ENCODE results near the gene CHI3L2. TPM values are rescaled to one million over a fixed set of nuclear protein-coding genes. Genes with fewer than 3 reads are reported as not detected.

The CHI3L2 gene
- polyA plus RNA-seq, 2 of the 4 experiments (the other 2 are of a cell fraction): 0.23 to 0.43 TPM

- TF ChIP-seq, protein P1, sequence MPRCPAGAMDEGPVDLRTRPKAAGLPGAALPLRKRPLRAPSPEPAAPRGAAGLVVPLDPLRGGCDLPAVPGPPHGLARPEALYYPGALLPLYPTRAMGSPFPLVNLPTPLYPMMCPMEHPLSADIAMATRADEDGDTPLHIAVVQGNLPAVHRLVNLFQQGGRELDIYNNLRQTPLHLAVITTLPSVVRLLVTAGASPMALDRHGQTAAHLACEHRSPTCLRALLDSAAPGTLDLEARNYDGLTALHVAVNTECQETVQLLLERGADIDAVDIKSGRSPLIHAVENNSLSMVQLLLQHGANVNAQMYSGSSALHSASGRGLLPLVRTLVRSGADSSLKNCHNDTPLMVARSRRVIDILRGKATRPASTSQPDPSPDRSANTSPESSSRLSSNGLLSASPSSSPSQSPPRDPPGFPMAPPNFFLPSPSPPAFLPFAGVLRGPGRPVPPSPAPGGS (IDR thresholded peaks at IDR 0.05): no peak
- TF ChIP-seq TFCP2L1 (CRISPR knock-in tag; IDR thresholded peaks at IDR 0.05): no peak
- TF ChIP-seq NR3C1 (IDR thresholded peaks at IDR 0.05): no peak
- TF ChIP-seq CBX2 (IDR thresholded peaks at IDR 0.05; ENCODE audit: borderline replicate concordance, low read depth): no peak
- no peak for TF ChIP-seq ESRRA (IDR thresholded peaks at IDR 0.05; ENCODE audit: borderline replicate concordance, low read length)
- TF ChIP-seq EP300 (IDR thresholded peaks at IDR 0.05): no peak
- no peak for TF ChIP-seq RCOR1 (IDR thresholded peaks at IDR 0.05; ENCODE audit: low read depth, low read length)
- TF ChIP-seq EHF (CRISPR knock-in tag; IDR thresholded peaks at IDR 0.05): no peak
These were observed 7.4 kb downstream of the CHI3L2 start (continued) for GRCh38 chr1:111234866-111235265.

DNA sequence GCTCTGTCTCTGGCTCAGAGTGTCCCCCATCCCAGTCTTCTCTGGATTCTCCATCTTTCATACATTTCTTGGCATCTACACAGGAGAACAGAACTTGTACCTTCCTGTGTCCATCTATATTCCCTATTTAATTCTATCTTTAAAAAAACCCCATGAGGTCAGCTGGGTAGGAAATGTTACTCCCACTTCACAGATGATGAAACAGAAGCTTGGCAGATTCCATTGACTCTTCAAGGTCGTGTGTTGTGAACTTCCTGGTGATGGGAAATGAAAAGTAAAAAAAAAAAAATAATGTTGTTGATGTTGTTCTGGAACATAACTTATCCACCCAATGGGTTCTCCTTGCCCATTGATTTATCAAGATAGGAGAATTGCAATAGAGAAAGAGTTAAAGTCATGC is 8.9 kb downstream of the CHI3L2 start:
- H3K9me3 ChIP-seq: no peaks in the 10 kb centered on the region
- no peak for ATAC-seq
- ChIA-PET CTCF (interaction anchor here (0.7 to 2.1 kb wide), 3 partner anchors 13 to 916 kb away, joined by 4 to 7 read pairs (median 5); no protein-coding TSS in a partner anchor), POLR2A (no interaction called here)
- no peak overlapping the region for H3K4me3 ChIP-seq
- DNase-seq (ENCODE audit: low read depth in 1 of 2, low spot score in 1 of 2): no peak
- H3K4me2 ChIP-seq: no peak overlapping the region
- no peak overlapping the region for H3K27ac ChIP-seq
- no peak for FAIRE-seq
- 0% methylated on average over 1 of the region's 1 CpG for WGBS (ENCODE audit: missing lambda C conversion rate)
- TF ChIP-seq FOSB (CRISPR knock-in tag; IDR thresholded peaks at IDR 0.05): no peak
- H3K4me1 ChIP-seq: peaks cover 6% of the 10 kb centered on the region; the same call in 2 of the 3 replicates

DNA sequence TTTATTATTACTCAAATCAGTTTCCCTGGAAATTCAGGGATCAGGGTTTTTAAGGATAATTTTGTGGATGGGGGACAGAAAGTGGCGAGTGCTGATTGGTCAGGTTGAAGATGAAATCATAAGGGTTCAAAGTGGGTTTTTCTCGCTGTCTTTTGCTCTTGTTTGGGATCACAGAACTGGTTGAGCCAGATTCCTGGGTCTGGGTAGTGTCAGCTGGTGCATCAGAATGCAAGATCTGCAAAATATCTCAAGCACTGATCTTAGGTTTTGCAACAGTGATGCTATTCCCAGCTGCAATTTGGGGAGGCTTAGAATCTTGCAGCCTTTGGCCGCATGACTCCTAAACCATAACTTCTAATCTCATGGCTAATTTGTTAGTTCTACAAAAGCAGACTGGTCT is 9.3 kb downstream of the CHI3L2 start:
- ChIA-PET POLR2A (no interaction called here), CTCF (interaction anchor here (0.7 to 2.1 kb wide), 3 partner anchors 13 to 916 kb away, joined by 4 to 7 read pairs (median 5); no protein-coding TSS in a partner anchor)
- no peak for ATAC-seq
- Histone ChIP-seq H3K4me3 (no peak overlapping the region), H3K27ac (no peak overlapping the region), H3K4me1 (peaks cover 6% of the 10 kb centered on the region; the same call in 2 of the 3 replicates), H3K4me2 (no peak overlapping the region), H3K9me3 (no peaks in the 10 kb centered on the region)
- DNase-seq (ENCODE audit: low read depth in 1 of 2, low spot score in 1 of 2): no peak
- TF ChIP-seq ZC3H11A (IDR thresholded peaks at IDR 0.05) (no peak), PBX3 (IDR thresholded peaks at IDR 0.05) (no peak), TFCP2L1 (CRISPR knock-in tag; IDR thresholded peaks at IDR 0.05) (no peak), KDM1A (IDR thresholded peaks at IDR 0.05; ENCODE audit: low read depth) (no peak), CEBPB (IDR thresholded peaks at IDR 0.05) (no peak), EP300 (IDR thresholded peaks at IDR 0.05) (no peak), CBX8 (IDR thresholded peaks at IDR 0.05) (no peak)
- TF ChIP-seq, protein P2, sequence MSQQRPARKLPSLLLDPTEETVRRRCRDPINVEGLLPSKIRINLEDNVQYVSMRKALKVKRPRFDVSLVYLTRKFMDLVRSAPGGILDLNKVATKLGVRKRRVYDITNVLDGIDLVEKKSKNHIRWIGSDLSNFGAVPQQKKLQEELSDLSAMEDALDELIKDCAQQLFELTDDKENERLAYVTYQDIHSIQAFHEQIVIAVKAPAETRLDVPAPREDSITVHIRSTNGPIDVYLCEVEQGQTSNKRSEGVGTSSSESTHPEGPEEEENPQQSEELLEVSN (IDR thresholded peaks at IDR 0.05; ENCODE audit: borderline replicate concordance, low read depth): no peak
- 57% methylated on average over 3 of the region's 3 CpGs for WGBS (ENCODE audit: missing lambda C conversion rate)
- FAIRE-seq: no peak

DNA sequence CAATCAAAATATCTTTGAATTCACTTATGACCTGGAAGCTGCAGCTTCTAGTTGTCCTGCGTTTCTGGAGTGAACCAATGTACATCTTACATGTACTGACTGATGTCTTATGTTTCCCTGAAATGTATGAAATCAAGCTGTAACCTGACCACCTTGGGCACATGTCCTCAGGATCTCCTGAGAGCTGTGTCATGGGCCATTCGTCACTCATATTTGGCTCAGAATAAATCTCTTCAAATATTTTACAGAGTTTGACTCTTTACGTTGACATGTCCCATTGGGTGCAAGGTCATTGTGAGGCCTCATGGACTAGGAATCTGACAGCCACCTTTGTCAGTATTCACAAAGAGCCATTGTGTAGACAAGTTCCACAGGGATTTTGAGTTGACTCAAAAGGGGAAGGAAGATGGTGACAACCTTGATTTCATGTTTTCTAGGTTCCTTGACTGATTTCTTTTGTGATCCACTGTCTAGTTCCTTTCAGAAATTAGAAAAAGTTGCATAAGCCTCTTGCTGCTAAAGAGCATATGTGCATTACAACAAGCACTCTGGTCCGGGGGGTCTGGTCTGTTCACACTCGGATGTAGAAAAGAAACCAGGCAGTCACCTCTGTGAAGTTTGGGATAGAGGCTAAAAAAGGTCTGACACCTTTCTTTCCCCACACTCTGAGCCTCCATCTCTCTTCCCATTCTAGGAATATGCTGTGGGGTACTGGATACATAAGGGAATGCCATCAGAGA is 10.7 kb downstream of the CHI3L2 start:
- TF ChIP-seq RNF2 (IDR thresholded peaks at IDR 0.05; ENCODE audit: borderline replicate concordance, low read depth) (no peak), FOSB (CRISPR knock-in tag; IDR thresholded peaks at IDR 0.05) (no peak), ZFP36 (IDR thresholded peaks at IDR 0.05; ENCODE audit: borderline replicate concordance, partially characterized antibody) (no peak), CTCF (IDR thresholded peaks at IDR 0.05) (no peak), ZC3H11A (IDR thresholded peaks at IDR 0.05) (no peak), ATOH8 (CRISPR knock-in tag; IDR thresholded peaks at IDR 0.05; ENCODE audit: low read depth) (no peak), NPAS2 (CRISPR knock-in tag; IDR thresholded peaks at IDR 0.05; ENCODE audit: borderline replicate concordance) (no peak)
- TF ChIP-seq, protein P3, sequence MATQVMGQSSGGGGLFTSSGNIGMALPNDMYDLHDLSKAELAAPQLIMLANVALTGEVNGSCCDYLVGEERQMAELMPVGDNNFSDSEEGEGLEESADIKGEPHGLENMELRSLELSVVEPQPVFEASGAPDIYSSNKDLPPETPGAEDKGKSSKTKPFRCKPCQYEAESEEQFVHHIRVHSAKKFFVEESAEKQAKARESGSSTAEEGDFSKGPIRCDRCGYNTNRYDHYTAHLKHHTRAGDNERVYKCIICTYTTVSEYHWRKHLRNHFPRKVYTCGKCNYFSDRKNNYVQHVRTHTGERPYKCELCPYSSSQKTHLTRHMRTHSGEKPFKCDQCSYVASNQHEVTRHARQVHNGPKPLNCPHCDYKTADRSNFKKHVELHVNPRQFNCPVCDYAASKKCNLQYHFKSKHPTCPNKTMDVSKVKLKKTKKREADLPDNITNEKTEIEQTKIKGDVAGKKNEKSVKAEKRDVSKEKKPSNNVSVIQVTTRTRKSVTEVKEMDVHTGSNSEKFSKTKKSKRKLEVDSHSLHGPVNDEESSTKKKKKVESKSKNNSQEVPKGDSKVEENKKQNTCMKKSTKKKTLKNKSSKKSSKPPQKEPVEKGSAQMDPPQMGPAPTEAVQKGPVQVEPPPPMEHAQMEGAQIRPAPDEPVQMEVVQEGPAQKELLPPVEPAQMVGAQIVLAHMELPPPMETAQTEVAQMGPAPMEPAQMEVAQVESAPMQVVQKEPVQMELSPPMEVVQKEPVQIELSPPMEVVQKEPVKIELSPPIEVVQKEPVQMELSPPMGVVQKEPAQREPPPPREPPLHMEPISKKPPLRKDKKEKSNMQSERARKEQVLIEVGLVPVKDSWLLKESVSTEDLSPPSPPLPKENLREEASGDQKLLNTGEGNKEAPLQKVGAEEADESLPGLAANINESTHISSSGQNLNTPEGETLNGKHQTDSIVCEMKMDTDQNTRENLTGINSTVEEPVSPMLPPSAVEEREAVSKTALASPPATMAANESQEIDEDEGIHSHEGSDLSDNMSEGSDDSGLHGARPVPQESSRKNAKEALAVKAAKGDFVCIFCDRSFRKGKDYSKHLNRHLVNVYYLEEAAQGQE (IDR thresholded peaks at IDR 0.05): no peak
- POLR2A ChIA-PET: no interaction called here
- H3K9me3 ChIP-seq: no peaks in the 10 kb centered on the region
- ATAC-seq: no peak
- no peak for DNase-seq (ENCODE audit: low read depth in 1 of 2, low spot score in 1 of 2)
- peaks cover 6% of the 10 kb centered on the region; the same call in 2 of the 3 replicates for H3K4me1 ChIP-seq
- no peak for FAIRE-seq
- 44% methylated on average over 5 of the region's 5 CpGs for WGBS (ENCODE audit: missing lambda C conversion rate)
- CTCF ChIA-PET: interaction anchor here (2.1 kb wide), 1 partner anchor 15 kb away, joined by 7 read pairs; no protein-coding TSS in a partner anchor
- no peak overlapping the region for H3K27ac ChIP-seq
- H3K4me2 ChIP-seq: no peak overlapping the region
- H3K4me3 ChIP-seq: no peak overlapping the region

All from A549 (cell line).